IgD-negative memory B cell (primary cell): ENCODE measurements around the gene MGME1. TPM values are rescaled to one million over a fixed set of nuclear protein-coding genes. Genes with fewer than 3 reads are reported as not detected.
"Not testable (repeated sequence)": the region's sequence is repeated elsewhere in the genome, so short reads cannot be mapped to it uniquely, and the experiment has no call there.

Experiments
- H3K27ac Mint-ChIP-seq, 3 donors: one replicate each; pipeline ENCODE4 v1.8.0; 2020 to 2022; ENCODE audit warnings: mild to moderate bottlenecking in 3 of 3, mixed read lengths in 3 of 3, moderate library complexity in 1 of 3
- H3K27me3 Mint-ChIP-seq: one replicate; pipeline ENCODE4 v1.8.0; 2021; ENCODE audit warnings: mixed read lengths
- H3K36me3 Mint-ChIP-seq: one replicate; pipeline ENCODE4 v1.8.0; 2020; ENCODE audit warnings: mild to moderate bottlenecking, mixed read lengths
- H3K4me1 Mint-ChIP-seq, 3 donors: one replicate each; pipeline ENCODE4 v1.8.0; 2020 to 2022; ENCODE audit warnings: mixed read lengths in 3 of 3, mild to moderate bottlenecking in 1 of 3
- H3K4me3 Mint-ChIP-seq, 4 donors: one replicate each; pipeline ENCODE4 v1.8.0; 2020 to 2022; ENCODE audit warnings: mild to moderate bottlenecking in 4 of 4, mixed read lengths in 4 of 4, moderate library complexity in 3 of 4
- H3K9me3 Mint-ChIP-seq, 3 donors: one replicate each; pipeline ENCODE4 v1.8.0; 2020 to 2021; ENCODE audit warnings: mixed read lengths in 3 of 3, mild to moderate bottlenecking in 1 of 3
- polyA plus RNA-seq: library from polyadenylated mRNA; unstranded; fragments of 300-500 nt; fragmentation: Illumina TruSeq; gene quantifications from one replicate; pipeline ENCODE4 v1.2.3, GENCODE V29; 2021

The MGME1 gene
- polyA plus RNA-seq, 1 donor from 2014 or later: 29.2 TPM

DNA sequence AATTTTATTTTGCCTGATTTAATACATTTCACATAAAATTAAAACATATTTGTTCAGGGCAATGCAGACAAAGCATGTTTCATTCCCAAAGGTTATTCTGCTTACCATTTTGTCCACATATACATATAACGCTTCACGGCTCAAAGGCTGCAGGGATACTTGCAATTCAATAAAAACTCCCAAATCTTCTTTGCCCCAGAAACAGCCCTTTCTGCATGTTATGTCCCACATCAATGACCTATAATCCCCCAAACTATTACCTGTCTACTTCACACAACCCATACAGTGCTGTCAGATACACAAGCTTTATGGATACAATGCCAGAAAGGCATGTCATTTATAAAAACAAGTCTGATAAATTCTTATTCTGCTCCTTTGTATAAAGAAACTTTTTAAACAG lies 20.4 kb upstream of the MGME1 start:
- Mint-ChIP-seq H3K4me1 (peaks cover 30 to 38% (median 31%) of the 10 kb centered on the region in 3 donors), H3K36me3 (peaks cover 31% of the 10 kb centered on the region), H3K27ac (no peak overlapping the region), H3K27me3 (no peaks in the 10 kb centered on the region), H3K4me3 (no peak overlapping the region), H3K9me3 (no peaks in the 10 kb centered on the region)

DNA sequence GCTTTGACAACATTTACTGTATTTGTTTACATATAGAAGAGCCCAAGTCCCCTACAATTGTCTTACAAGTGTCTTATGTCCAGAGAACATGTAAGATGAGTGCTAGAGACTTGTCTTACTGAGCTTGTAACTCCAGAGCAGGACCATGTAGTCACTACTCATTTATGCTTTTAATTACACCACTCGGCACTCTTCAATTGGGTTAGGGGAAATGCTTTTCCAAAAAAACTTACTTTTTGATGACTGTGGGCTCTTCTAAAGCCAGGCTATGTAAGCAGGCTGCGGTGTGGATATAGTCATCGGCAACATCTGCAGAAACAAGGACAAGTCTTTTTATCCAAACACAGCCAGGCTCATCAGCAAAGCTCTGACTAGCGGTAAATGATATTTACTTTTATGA lies 18.9 kb upstream of the MGME1 start:
- Mint-ChIP-seq H3K36me3 (peaks cover 26% of the 10 kb centered on the region), H3K4me1 (peaks cover 28 to 36% (median 31%) of the 10 kb centered on the region in 3 donors), H3K9me3 (no peaks in the 10 kb centered on the region), H3K27me3 (no peaks in the 10 kb centered on the region), H3K27ac (no peak overlapping the region), H3K4me3 (no peak overlapping the region)

GRCh38 chr20:17950670-17951069 lies 18.1 kb upstream of the MGME1 start:
- no peaks in the 10 kb centered on the region for H3K9me3 Mint-ChIP-seq
- no peak overlapping the region for H3K27ac Mint-ChIP-seq

GRCh38 chr20:17951323-17951722 lies 17.5 kb upstream of the MGME1 start:
- no peaks in the 10 kb centered on the region for H3K9me3 Mint-ChIP-seq
- H3K4me3 Mint-ChIP-seq: no peak overlapping the region
- H3K36me3 Mint-ChIP-seq: peaks cover 20% of the 10 kb centered on the region
- no peak overlapping the region for H3K27ac Mint-ChIP-seq
- no peaks in the 10 kb centered on the region for H3K27me3 Mint-ChIP-seq
- H3K4me1 Mint-ChIP-seq: peaks cover 35 to 43% (median 40%) of the 10 kb centered on the region in 3 donors

More at GRCh38 chr20:17950670-17951069, 18.1 kb upstream of the MGME1 start:
- no peaks in the 10 kb centered on the region for H3K27me3 Mint-ChIP-seq
- peaks cover 26% of the 10 kb centered on the region for H3K36me3 Mint-ChIP-seq
- H3K4me1 Mint-ChIP-seq: peaks cover 34 to 39% (median 35%) of the 10 kb centered on the region in 3 donors
- H3K4me3 Mint-ChIP-seq: no peak overlapping the region

DNA sequence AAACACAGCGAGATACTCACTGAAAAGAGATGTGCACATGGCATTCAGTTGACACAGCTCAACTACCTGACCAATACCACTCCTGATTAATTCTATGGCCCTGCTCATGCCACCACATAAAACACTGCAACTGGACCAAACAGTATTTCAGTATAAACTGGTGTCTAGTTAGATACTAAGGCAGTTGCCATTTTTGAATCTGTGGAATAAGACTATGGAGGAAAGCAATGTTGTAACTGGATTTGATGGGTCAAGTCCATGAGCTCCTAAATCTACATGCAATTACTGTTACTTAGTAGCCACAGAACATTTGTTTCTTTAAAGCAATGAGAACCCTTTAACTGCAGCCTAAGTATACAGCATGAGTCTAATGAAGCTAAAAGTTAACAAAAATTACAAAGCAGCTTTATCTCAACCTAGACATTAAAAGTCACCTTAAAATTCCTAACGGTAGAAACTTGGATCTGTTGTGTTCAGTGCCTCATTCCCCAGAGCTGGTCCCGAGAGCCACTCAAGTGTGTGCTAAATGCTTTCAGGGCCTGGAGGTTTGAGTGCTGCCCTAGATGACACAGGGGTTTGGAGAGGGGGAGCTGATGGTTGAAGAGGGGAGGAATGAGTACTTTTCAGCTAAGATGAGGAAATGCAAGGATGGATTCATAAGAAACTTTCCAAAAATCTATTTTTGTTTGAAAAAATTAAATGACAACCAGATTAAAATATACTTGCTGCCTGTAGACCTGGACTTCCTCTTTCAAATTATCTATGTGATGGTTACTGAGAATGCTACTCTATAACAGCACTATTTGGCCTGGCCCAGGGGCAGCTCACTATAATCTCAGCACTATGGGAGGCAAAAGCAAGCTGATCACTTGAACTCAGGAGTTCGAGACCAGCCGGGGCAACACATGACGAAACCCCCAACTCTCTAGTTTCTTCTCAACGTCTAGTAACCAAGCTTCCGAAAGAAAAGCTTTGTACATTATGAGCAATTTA lies 15.8 kb upstream of the MGME1 start:
- H3K4me3 Mint-ChIP-seq: peak overlapping the region in 1 of 4 donors; percentile 63
- H3K27ac Mint-ChIP-seq: peak overlapping the region in 1 of 3 donors; percentile 4
- H3K9me3 Mint-ChIP-seq: no peaks in the 10 kb centered on the region
- H3K4me1 Mint-ChIP-seq: peaks cover 38 to 42% (median 40%) of the 10 kb centered on the region in 3 donors
- H3K36me3 Mint-ChIP-seq: peaks cover 12% of the 10 kb centered on the region
- no peaks in the 10 kb centered on the region for H3K27me3 Mint-ChIP-seq

DNA sequence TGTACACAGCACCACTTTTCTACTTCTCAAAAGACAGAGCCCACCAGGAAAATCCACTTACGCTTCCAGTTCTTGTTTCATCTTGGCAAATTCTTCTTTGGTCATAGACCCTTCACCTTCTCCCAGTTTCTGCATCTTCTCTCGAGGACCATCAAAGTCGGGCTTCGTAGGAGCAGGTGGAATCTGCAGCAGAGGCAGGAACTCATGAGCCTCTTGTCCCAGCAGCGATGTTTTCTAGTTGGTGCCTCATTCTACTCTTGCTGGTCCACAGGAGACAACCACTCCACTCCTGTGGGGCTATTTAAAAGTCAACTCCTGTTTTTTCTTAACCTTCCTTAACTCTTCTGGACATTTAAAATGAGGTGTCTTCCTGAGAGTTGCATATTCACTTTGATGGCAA lies 14.9 kb upstream of the MGME1 start:
- Mint-ChIP-seq H3K27ac (no peak overlapping the region), H3K27me3 (no peaks in the 10 kb centered on the region), H3K4me1 (peaks cover 46 to 51% (median 50%) of the 10 kb centered on the region in 3 donors), H3K4me3 (peak overlapping the region in 1 of 4 donors; percentile 76), H3K36me3 (peaks cover 7% of the 10 kb centered on the region), H3K9me3 (no peaks in the 10 kb centered on the region)

DNA sequence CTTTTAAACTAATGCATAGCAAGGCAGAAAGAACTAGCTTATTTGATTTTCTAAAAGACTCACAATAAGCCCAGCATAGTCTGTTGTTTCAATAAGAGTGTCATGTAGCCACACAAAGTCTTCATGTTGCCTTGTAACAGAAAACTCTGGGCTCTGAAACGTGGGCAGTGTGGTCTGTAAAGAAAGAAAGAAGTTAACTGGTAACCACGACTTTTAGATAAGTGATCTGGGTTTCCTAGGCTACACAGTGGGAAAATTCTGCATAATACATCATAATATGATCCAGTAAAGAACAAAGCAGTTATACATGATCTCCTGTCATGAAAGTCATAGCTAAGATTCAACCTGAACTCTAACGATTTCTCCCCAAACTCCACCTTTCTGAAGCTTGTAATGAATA lies 13.5 kb upstream of the MGME1 start:
- H3K27ac Mint-ChIP-seq: no peak overlapping the region
- peaks cover 5% of the 10 kb centered on the region for H3K36me3 Mint-ChIP-seq
- peak overlapping the region in 1 of 4 donors; percentile 30 for H3K4me3 Mint-ChIP-seq

GRCh38 chr20:17956099-17956685 lies 12.6 kb upstream of the MGME1 start:
- peak overlapping the region; percentile 25 to 89 (median 47) for H3K4me3 Mint-ChIP-seq
- no peaks in the 10 kb centered on the region for H3K27me3 Mint-ChIP-seq
- peaks cover 5% of the 10 kb centered on the region for H3K36me3 Mint-ChIP-seq
- no peaks in the 10 kb centered on the region for H3K9me3 Mint-ChIP-seq
- H3K4me1 Mint-ChIP-seq: peaks cover 65 to 68% (median 66%) of the 10 kb centered on the region in 3 donors
- H3K27ac Mint-ChIP-seq: peak overlapping the region; percentile 9 to 71 (median 41)

More for the DNA sequence above, 13.5 kb upstream of the MGME1 start:
- no peaks in the 10 kb centered on the region for H3K27me3 Mint-ChIP-seq
- H3K4me1 Mint-ChIP-seq: peaks cover 56 to 60% (median 60%) of the 10 kb centered on the region in 3 donors
- no peaks in the 10 kb centered on the region for H3K9me3 Mint-ChIP-seq

- H3K4me1 Mint-ChIP-seq: peaks cover 78 to 81% (median 78%) of the 10 kb centered on the region in 3 donors
- H3K27ac Mint-ChIP-seq: peak overlapping the region; percentile 45 to 47 (median 45)
- no peaks in the 10 kb centered on the region for H3K9me3 Mint-ChIP-seq
- peak overlapping the region in 1 of 4 donors; percentile 28 for H3K4me3 Mint-ChIP-seq
- no peaks in the 10 kb centered on the region for H3K27me3 Mint-ChIP-seq
- peaks cover 5% of the 10 kb centered on the region for H3K36me3 Mint-ChIP-seq
Measured at GRCh38 chr20:17957505-17958363, 11.1 kb upstream of the MGME1 start.

DNA sequence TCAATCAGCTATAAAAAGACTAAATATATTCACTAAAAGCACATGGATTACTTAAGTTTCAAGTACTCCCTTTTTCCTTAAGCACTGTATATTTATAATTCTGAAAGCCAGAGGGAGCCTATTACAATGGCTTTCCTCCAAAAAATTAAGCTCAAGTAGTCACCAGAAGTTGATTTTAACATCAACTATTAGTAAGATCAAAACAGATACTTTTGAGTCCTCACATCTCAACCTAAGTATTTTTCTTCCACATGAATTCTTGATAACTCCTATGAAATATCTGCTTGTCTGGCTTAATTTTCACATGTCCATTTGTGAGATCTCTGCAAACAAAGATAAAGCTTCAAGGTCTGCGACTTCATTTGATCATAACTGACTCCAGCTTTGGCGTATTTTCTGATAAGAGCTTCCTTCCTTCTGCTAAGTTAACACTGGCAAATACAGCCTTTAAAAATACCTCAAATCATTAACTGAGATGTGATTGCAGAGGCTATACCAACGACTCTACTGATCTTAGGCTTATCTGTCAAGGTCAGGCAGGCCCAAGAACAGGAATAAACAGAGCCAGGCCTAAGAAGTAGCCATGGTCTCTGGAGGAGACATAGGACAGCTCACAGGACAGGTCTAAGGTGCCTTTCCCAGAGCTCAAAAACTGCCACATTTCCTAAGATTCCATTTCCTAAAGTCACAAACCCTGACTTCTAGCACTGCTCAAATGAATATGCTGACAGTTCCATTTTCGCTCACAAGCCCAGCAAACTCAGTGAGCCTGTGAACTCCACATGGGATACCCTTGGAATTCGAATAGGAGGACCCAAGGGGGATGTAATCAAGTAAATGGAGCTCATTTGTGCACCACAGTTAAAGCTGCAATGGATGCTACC lies 10.2 kb upstream of the MGME1 start:
- H3K9me3 Mint-ChIP-seq: no peaks in the 10 kb centered on the region
- peak overlapping the region in 3 of 4 donors; percentile 33 to 62 (median 56) for H3K4me3 Mint-ChIP-seq
- H3K27me3 Mint-ChIP-seq: no peaks in the 10 kb centered on the region
- peaks cover 5% of the 10 kb centered on the region for H3K36me3 Mint-ChIP-seq
- H3K4me1 Mint-ChIP-seq: peaks cover 78 to 80% (median 79%) of the 10 kb centered on the region in 3 donors
- peak overlapping the region; percentile 10 to 41 (median 20) for H3K27ac Mint-ChIP-seq

GRCh38 chr20:17959257-17959627 lies 9.6 kb upstream of the MGME1 start:
- Mint-ChIP-seq H3K4me3 (peak overlapping the region; percentile 26 to 82 (median 66)), H3K27me3 (no peaks in the 10 kb centered on the region), H3K36me3 (peaks cover 5% of the 10 kb centered on the region), H3K27ac (peak overlapping the region; percentile 19 to 92 (median 41)), H3K4me1 (peaks cover 76 to 81% (median 80%) of the 10 kb centered on the region in 3 donors), H3K9me3 (no peaks in the 10 kb centered on the region)

- Mint-ChIP-seq H3K4me3 (peak overlapping the region; percentile 64 to 93 (median 75)), H3K4me1 (peaks cover 78 to 82% (median 81%) of the 10 kb centered on the region in 3 donors), H3K27ac (peak overlapping the region; percentile 24 to 84 (median 67))
- not testable (repeated sequence) for H3K36me3 Mint-ChIP-seq, H3K9me3 Mint-ChIP-seq, H3K27me3 Mint-ChIP-seq
Measured at GRCh38 chr20:17960400-17960885, 8.4 kb upstream of the MGME1 start.

- Mint-ChIP-seq H3K36me3 (peaks cover 3% of the 10 kb centered on the region), H3K27ac (peak overlapping the region; percentile 24 to 84 (median 67)), H3K27me3 (no peaks in the 10 kb centered on the region), H3K9me3 (no peaks in the 10 kb centered on the region), H3K4me3 (peak overlapping the region; percentile 66 to 93 (median 75)), H3K4me1 (peaks cover 77 to 82% (median 81%) of the 10 kb centered on the region in 3 donors)
Measured at GRCh38 chr20:17960927-17961586, 7.8 kb upstream of the MGME1 start.
